ENCODE results near the gene GYPA. TPM values are rescaled to one million over a fixed set of nuclear protein-coding genes. Genes with fewer than 3 reads are reported as not detected.
"Not testable (repeated sequence)": the region's sequence is repeated elsewhere in the genome, so short reads cannot be mapped to it uniquely, and the experiment has no call there.

GYPA gene
- total RNA-seq, 2 experiments from 2014 or later: not detected

DNA sequence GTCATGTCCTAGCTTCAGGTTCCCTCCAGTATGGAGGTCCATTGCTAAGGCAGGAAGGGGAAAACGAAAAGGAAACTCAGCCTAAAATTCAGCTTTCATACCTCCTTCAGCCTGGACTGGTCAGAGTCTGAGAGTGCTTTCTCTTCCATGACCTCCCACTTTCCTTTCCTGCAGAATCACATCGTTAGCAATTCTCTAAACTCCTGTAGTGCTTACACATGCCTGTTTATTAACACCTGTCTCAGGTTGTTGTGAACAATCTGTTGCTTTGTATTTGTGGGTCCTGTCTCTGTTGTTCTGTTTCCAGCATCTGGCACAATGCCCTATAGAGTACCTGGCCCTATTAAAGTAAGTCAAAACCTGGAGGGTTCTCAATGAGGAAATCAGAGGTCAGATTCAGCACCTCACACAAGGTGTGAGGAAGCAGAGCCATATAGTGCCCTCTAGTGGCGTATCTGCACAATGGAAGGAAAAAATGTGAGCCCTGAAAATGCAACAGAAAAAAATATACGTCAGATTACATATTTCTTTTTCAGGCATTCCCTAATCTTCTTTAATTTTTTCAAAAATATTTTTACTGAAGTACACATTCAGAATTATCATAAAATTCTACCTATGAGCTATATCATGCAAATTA, 2.3 kb upstream of the GYPA start:
- CTCF ChIA-PET; H3K27me3 Mint-ChIP-seq; H3K36me3 Mint-ChIP-seq (ENCODE audit: low read depth); POLR2A ChIA-PET; H3K27ac Mint-ChIP-seq; H3K9me3 Mint-ChIP-seq; H3K4me1 Mint-ChIP-seq; H3K4me3 Mint-ChIP-seq: not testable (repeated sequence)
- DNase-seq: peak; percentile 33

DNA sequence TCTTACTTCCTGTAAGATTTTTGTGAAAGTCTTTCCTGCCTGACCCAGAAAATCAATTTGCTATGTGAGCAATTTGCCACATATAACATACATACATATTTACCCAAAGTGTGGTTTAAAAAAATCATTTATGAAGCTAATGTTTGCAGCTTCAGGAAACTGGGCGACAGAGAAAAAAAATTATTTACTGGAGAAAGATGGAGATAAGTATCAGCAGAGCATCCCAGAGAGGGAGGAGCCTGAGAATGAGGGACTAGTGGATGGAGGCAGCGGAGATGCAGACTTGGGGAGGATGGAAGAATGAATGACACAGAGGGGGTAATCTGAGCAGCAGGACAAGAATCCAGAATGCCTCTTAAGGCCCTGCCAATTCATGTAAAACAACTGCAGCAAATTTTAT, 975 bp upstream of the GYPA start:
- H3K36me3 Mint-ChIP-seq (ENCODE audit: low read depth): no peaks in the 10 kb centered on the region
- no peak overlapping the region for H3K27ac Mint-ChIP-seq
- POLR2A ChIA-PET: interaction anchor here (0.5 kb wide), 1 partner anchor 395 kb away, joined by 4 read pairs; no protein-coding TSS in a partner anchor
- no peaks in the 10 kb centered on the region for H3K4me1 Mint-ChIP-seq
- DNase-seq: no peak
- no peak overlapping the region for H3K4me3 Mint-ChIP-seq
- peaks cover 4% of the 10 kb centered on the region for H3K27me3 Mint-ChIP-seq
- CTCF ChIA-PET: no interaction called here
- H3K9me3 Mint-ChIP-seq: no peaks in the 10 kb centered on the region

DNA sequence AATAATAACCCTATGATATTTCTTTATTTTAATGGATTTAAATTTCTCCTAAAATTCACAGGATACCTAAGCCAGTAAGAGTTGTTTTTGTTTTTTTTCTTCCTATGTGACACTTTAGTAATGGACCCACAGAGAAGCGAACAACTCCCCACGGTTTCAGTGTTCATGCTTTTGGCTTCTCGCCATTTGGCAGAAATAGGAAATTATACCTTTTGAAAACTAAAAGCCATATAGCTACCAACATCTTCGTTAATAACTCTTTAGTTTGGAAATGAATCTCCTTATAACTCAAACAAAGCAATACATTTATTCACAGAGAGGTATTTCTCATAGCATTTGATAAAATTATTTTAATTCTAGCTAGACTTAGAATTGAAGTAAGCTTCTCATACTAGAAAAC, 527 bp downstream of the GYPA start:
- H3K9me3 Mint-ChIP-seq; H3K4me3 Mint-ChIP-seq; CTCF ChIA-PET; DNase-seq; POLR2A ChIA-PET; H3K4me1 Mint-ChIP-seq; H3K27me3 Mint-ChIP-seq; H3K36me3 Mint-ChIP-seq (ENCODE audit: low read depth); H3K27ac Mint-ChIP-seq: not testable (repeated sequence)

DNA sequence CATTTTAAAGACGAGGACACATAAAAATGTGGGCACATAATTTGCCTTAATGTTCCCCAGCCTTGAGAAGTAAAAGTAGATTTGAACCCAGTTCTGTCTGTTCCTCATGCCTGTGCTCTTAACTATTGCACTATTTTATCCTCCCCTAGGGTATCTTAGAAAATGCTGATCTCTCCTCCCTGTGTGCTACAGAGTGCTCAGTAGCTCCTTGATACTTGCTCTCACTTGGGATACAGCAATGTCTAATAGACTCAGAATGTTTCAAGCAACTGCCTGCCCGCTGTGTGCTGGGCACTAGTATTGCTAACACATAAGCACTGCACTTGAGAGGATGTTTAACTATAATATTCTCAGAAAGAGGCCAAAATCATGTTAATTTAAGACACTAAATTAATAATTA, 971 bp downstream of the GYPA start:
- H3K27ac Mint-ChIP-seq; DNase-seq; CTCF ChIA-PET; POLR2A ChIA-PET; H3K4me1 Mint-ChIP-seq; H3K9me3 Mint-ChIP-seq; H3K27me3 Mint-ChIP-seq; H3K4me3 Mint-ChIP-seq; H3K36me3 Mint-ChIP-seq (ENCODE audit: low read depth): not testable (repeated sequence)

DNA sequence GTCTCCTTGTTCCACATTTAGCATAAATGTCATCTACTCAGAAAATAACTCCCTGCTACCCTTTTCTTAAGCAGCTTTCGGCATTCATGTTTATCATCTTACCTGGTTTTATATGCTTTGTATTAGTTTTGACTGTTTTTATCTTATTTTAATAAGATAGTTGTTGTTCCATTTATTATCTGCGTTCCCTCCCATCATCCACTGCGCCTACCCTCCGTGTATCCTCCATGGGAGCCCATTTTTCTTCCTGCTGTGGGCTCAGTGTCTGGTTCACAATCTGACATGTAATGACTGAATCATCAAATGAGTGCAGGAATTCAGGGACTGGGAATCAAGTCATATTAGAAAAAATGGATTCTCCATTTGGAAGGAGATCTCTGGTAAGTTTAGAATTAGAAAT, 2.3 kb downstream of the GYPA start:
- H3K27me3 Mint-ChIP-seq; H3K9me3 Mint-ChIP-seq; H3K36me3 Mint-ChIP-seq (ENCODE audit: low read depth); H3K27ac Mint-ChIP-seq; H3K4me1 Mint-ChIP-seq; DNase-seq; POLR2A ChIA-PET; CTCF ChIA-PET; H3K4me3 Mint-ChIP-seq: not testable (repeated sequence)

DNA sequence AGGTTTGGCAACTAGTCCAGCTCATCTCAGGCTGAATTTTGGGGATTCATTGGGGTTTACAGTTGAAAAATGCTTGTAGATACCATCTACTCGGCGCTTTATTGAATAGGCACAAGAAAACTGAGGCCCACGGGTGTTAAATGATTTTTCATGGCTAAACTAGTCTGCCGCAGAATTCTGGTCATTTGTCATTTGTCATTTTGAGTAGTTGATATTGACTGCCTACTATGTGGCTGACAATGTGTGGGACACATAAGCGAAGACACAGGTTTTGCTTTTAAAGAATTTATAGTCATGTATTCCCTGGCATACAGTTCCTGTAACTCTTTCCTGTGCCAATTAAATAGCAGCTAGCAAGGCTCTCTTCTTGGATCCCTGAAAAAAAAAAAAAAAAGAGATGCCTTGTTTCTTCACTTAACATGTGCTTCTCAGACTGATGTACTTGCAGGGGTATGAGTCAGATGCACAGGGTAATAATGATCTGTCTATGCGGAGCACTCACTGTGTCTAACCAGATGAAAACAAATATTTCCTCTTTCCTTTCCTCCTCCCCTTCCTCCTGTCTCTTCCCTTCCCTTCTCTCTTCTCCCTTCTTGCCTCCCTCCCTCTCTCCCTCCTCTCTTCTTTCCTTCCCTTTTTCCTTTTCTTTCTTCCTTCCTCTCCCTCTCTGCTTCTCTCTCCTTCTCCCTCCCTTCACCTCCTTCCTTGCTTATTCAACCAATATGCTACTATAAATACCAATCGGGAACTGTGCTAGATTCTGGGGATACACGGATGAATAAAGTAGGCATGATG, 3.2 kb downstream of the GYPA start:
- CTCF ChIA-PET; POLR2A ChIA-PET; H3K27ac Mint-ChIP-seq; H3K4me3 Mint-ChIP-seq; DNase-seq; H3K36me3 Mint-ChIP-seq (ENCODE audit: low read depth); H3K4me1 Mint-ChIP-seq; H3K9me3 Mint-ChIP-seq; H3K27me3 Mint-ChIP-seq: not testable (repeated sequence)

DNA sequence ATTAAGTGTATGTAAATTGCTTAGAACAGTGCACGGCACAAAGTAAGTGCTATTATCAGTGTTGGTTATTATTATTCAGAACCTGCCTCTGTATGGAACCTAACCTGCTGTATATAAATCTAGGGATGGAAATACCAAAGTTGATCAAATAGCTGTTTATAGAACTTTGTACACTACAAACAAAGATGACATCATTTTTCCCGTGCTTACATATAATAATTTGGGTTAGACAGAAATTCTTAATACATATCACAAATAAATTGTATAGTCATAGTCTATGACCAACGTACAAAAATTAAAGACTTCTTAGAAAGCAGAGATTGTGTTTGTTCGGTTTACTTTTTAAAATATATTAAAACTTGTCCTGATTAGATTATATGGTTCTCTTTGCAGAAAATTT, 4.3 kb downstream of the GYPA start:
- CTCF ChIA-PET; H3K36me3 Mint-ChIP-seq (ENCODE audit: low read depth); H3K27me3 Mint-ChIP-seq; POLR2A ChIA-PET; DNase-seq; H3K4me3 Mint-ChIP-seq; H3K27ac Mint-ChIP-seq; H3K4me1 Mint-ChIP-seq; H3K9me3 Mint-ChIP-seq: not testable (repeated sequence)

DNA sequence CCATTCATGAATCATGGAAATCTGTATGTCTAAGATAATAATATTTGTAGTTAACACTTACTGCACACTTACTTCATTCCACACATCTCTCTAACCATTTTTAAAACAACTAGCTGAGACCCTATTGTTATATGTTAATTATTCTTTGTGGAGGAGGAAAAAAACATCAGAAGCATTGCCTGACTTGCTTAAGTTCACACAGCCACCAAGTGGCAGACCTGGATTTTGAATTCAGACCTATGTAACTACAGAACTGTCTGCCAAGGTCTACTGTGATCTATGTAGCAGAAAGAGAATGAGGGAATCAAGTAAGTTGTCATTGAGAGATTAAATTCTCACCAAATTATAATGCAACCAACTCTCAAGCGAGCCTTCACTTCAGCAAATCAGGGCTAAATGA, 10.4 kb downstream of the GYPA start:
- H3K4me1 Mint-ChIP-seq; H3K9me3 Mint-ChIP-seq; DNase-seq; CTCF ChIA-PET; POLR2A ChIA-PET; H3K27me3 Mint-ChIP-seq; H3K27ac Mint-ChIP-seq; H3K4me3 Mint-ChIP-seq; H3K36me3 Mint-ChIP-seq (ENCODE audit: low read depth): not testable (repeated sequence)

DNA sequence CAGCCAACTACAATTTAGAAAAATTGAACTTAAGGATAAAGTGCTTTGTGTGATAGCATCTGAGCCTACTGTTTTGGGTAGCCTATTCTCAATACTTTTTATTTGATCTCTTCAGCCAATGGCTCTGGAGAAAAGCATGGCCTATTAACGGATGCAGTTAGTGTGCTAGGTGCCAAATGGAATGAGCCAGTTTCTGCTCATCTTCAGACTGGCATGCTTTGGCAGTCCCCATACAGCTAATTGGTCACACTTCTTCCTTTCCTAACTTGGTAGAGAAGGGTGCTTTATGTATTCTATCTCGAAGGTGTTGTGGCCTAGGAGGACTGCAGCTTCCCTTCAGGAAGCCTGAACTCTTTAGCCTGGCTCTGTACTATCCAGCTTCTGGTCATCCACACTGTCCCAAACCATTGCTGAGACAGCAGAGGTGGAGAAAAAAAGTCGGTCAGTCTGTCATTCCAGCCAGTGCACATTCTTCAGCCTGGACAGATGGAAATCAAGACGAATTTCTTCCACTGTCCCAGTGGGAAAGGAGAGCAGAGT, 11.1 kb downstream of the GYPA start:
- H3K27me3 Mint-ChIP-seq; H3K36me3 Mint-ChIP-seq (ENCODE audit: low read depth); POLR2A ChIA-PET; H3K9me3 Mint-ChIP-seq; H3K4me1 Mint-ChIP-seq; H3K27ac Mint-ChIP-seq; CTCF ChIA-PET; DNase-seq; H3K4me3 Mint-ChIP-seq: not testable (repeated sequence)

DNA sequence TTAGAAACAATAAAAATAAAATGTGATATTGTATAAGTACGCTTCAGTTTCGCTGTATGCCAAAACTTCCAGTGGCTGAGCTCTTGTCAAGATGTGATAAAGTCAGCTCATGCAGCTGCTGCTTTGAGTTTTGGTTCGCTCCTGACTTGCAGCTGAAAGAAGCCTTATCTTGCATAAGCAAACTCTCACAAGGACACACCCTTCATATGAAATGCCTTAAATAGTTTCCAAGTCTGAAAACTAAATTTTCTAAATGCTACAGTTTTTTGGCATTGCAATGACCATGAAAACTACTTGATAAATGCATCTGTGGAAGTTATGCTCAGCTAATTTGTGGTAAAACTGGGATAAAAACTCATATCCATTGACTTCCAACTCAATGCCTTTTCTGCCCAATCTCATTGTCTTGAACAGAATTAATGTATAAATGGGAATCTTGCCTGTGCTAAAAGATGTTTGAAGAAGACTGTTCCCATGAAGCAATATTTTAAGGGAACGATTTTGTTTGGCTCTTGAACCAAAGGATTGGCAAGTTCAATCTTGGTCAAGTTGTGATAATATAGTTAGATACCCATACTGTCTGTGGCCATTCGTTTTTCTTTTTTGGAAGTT, 11.7 kb downstream of the GYPA start:
- H3K27me3 Mint-ChIP-seq; POLR2A ChIA-PET; DNase-seq; H3K4me3 Mint-ChIP-seq; H3K27ac Mint-ChIP-seq; H3K36me3 Mint-ChIP-seq (ENCODE audit: low read depth); H3K4me1 Mint-ChIP-seq; H3K9me3 Mint-ChIP-seq; CTCF ChIA-PET: not testable (repeated sequence)

DNA sequence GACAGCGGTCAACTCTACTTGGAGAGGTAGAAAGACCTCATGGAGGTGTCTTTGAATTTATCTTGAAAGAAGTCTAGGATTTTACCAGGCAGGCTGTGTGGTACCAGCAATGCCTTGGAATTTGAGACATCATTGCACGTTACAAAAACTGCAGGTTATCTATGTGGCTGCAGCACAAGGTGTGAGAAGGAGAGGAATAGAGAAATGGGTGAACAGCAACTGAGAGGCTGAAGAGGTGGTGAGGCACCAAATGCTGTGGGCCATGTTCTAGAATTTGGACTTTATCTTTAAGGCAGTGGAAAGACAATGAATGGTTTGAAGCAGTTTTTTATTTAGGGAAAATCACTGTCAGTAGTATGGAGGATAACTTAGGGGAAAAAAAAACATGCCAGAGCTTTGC, 15.4 kb downstream of the GYPA start:
- H3K4me1 Mint-ChIP-seq; POLR2A ChIA-PET; H3K27ac Mint-ChIP-seq; H3K36me3 Mint-ChIP-seq (ENCODE audit: low read depth); CTCF ChIA-PET; H3K27me3 Mint-ChIP-seq; DNase-seq; H3K4me3 Mint-ChIP-seq; H3K9me3 Mint-ChIP-seq: not testable (repeated sequence)

DNA sequence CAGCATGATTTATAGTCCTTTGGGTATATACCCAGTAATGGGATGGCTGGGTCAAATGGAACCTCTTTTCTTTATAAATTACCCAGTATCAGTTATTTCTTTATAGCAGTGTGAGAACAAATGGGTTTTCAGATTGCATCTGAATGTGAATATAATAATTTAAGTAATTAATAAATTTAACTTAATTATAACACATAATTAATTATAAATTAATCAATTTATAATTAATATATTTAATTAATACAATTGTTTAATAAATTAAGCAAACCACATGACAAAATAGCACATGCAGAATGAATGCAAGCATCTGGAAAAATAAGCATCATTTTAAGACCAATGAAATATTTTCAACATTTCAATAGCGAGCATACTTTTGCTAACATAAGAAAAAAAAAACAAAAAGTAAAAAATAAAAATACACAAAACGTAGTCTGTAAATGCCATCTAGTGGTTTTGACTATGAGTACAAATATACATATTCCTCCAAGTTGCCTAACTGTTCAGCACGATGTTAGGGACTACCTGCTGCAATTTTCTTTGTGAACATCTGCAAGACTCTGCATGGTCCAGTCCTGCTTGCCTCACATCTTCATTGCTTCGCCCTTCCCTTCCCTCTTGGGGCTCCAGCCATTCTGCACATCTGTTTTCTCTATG, 16.4 kb downstream of the GYPA start:
- DNase-seq; H3K9me3 Mint-ChIP-seq; H3K27me3 Mint-ChIP-seq; CTCF ChIA-PET; POLR2A ChIA-PET; H3K27ac Mint-ChIP-seq; H3K4me3 Mint-ChIP-seq; H3K4me1 Mint-ChIP-seq; H3K36me3 Mint-ChIP-seq (ENCODE audit: low read depth): not testable (repeated sequence)

DNA sequence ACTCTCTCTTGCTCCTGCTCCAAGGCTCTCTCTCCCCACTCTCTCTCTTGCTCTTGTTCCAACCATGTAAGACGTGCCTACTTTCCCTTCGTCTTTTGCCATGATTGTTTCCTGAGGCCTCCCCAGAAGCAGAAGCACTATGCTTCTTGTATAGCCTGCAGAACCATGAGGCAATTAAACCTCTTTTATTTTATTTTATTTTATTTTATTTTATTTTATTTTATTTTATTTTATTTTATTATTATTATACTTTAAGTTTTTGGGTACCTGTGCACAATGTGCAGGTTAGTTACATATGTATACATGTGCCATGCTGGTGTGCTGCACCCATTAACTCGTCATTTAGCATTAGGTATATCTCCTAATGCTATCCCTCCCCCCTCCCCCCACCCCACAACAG, 17.2 kb downstream of the GYPA start:
- H3K36me3 Mint-ChIP-seq (ENCODE audit: low read depth); H3K4me1 Mint-ChIP-seq; H3K27me3 Mint-ChIP-seq; POLR2A ChIA-PET; H3K27ac Mint-ChIP-seq; H3K4me3 Mint-ChIP-seq; CTCF ChIA-PET; DNase-seq; H3K9me3 Mint-ChIP-seq: not testable (repeated sequence)
